ENCODE results near the gene TMEM273.

DNA sequence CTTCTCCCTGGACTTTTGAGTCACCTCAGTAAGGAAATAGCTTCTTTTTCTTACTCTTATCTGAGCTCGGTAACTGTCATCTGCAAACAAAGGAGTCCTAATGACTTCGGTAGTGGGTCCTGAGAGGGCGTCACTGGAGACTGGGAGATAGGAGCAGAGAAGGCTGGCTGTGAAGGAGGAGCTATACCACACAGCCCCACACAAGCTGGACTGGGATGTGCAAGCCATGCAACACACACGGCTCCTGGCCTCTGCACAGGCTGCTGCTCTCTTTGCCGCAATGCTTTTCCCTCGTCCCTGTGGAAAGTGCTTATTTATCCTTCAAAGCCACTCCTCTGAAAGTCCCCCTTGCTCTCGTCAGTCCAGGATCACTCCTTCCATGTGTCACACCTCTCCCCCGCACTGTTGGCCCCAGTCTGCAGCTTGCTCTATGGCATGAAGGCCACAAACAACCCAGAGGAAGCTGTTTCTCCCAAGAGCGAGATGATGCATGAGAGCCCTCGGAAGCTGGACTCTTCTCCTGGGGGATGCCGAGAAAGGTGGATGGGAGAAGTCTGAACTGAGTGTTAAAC lies 14.9 kb downstream of the TMEM273 start:
- TF ChIP-seq, protein P1, sequence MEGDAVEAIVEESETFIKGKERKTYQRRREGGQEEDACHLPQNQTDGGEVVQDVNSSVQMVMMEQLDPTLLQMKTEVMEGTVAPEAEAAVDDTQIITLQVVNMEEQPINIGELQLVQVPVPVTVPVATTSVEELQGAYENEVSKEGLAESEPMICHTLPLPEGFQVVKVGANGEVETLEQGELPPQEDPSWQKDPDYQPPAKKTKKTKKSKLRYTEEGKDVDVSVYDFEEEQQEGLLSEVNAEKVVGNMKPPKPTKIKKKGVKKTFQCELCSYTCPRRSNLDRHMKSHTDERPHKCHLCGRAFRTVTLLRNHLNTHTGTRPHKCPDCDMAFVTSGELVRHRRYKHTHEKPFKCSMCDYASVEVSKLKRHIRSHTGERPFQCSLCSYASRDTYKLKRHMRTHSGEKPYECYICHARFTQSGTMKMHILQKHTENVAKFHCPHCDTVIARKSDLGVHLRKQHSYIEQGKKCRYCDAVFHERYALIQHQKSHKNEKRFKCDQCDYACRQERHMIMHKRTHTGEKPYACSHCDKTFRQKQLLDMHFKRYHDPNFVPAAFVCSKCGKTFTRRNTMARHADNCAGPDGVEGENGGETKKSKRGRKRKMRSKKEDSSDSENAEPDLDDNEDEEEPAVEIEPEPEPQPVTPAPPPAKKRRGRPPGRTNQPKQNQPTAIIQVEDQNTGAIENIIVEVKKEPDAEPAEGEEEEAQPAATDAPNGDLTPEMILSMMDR (IDR thresholded peaks at IDR 0.05), result no peak
- no peak for TF ChIP-seq POLR2A (IDR thresholded peaks at IDR 0.05)
